DMS114 treated with DMSO at 0.1 percent for 48 hours (cell line): ENCODE data around the gene FIGN.

ENCODE experiments used
- DNase-seq: peaks from one replicate; lab custom pipeline; 2025; ENCODE audit not compliant: unreplicated experiment; lab: John Stamatoyannopoulos, UW

The FIGN gene

GRCh38 chr2:163665817-163666216 lies 70.0 kb downstream of the FIGN start:
- DNase-seq, result no peak

GRCh38 chr2:163665051-163665450 lies 70.8 kb downstream of the FIGN start:
- DNase-seq, result no peak

GRCh38 chr2:163664610-163665009 lies 71.2 kb downstream of the FIGN start:
- no peak for DNase-seq

- DNase-seq, result no peak
Measured at GRCh38 chr2:163662141-163662780, 73.5 kb downstream of the FIGN start.

GRCh38 chr2:163659224-163659623 lies 76.6 kb downstream of the FIGN start:
- DNase-seq, result no peak

GRCh38 chr2:163658556-163658955 lies 77.3 kb downstream of the FIGN start:
- DNase-seq, result no peak

- DNase-seq, result no peak
Measured at GRCh38 chr2:163657281-163657656, 78.5 kb downstream of the FIGN start.

GRCh38 chr2:163656622-163657280 lies 79.1 kb downstream of the FIGN start:
- no peak for DNase-seq

GRCh38 chr2:163655667-163656066 lies 80.1 kb downstream of the FIGN start:
- DNase-seq, result no peak

GRCh38 chr2:163652751-163653150 lies 83.1 kb downstream of the FIGN start:
- no peak for DNase-seq

GRCh38 chr2:163649080-163649479 lies 86.7 kb downstream of the FIGN start:
- DNase-seq, result no peak

- peak; percentile 69 for DNase-seq
Measured at GRCh38 chr2:163647300-163647699, 88.5 kb downstream of the FIGN start.

GRCh38 chr2:163646687-163647086 lies 89.1 kb downstream of the FIGN start:
- peak; percentile 78 for DNase-seq

- no peak for DNase-seq
Measured at GRCh38 chr2:163644238-163644637, 91.6 kb downstream of the FIGN start.

- DNase-seq, result no peak
Measured at GRCh38 chr2:163641986-163642385, 93.8 kb downstream of the FIGN start.

GRCh38 chr2:163640542-163641193 lies 95.1 kb downstream of the FIGN start:
- no peak for DNase-seq

GRCh38 chr2:163637871-163638270 lies 97.9 kb downstream of the FIGN start:
- peak; percentile 89 for DNase-seq

- DNase-seq, result no peak
Measured at GRCh38 chr2:163633291-163633690, 102.5 kb downstream of the FIGN start.

GRCh38 chr2:163630836-163631235 lies 105.0 kb downstream of the FIGN start:
- no peak for DNase-seq

- no peak for DNase-seq
Measured at GRCh38 chr2:163626639-163627109, 109.1 kb downstream of the FIGN start.

- no peak for DNase-seq
Measured at GRCh38 chr2:163626208-163626607, 109.6 kb downstream of the FIGN start.

GRCh38 chr2:163625632-163626031 lies 110.2 kb downstream of the FIGN start:
- no peak for DNase-seq
